GM21723 (cell line): ENCODE measurements around the gene SGMS1.
A peak's percentile ranks its signal among the peaks of the same experiment; 100 is the strongest.

Experiments used
- ATAC-seq: cut with Tn5 transposase; IDR thresholded peaks from one replicate; pipeline ENCODE4 v1.9.1; 2021; ENCODE audit warnings: mild to moderate bottlenecking, moderate library complexity; ENCODE audit not compliant: unreplicated experiment

Gene SGMS1

GRCh38 chr10:50636618-50637579 is 13.1 kb upstream of the SGMS1 start:
- peak; percentile 96 for ATAC-seq

- no peak for ATAC-seq
These were observed 11.5 kb upstream of the SGMS1 start for GRCh38 chr10:50635286-50635685.

DNA sequence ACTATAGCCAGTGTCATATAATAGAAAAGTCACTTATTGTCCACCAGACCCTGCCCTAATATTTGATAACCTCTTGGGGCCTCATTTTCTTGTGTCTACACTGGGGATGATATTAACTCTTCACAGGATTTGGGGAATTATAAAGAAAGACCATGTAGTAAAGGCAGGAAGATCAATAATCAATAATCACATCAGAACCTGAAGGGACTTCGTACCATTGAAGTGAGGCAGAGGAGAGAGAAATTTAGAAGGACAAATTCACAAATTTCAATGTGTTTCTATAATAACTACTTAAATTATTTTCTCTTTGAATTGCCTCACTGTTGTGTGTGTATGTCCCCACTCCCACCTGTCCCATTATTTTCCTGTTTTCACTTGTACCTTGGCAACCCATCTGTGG is 10.7 kb upstream of the SGMS1 start:
- ATAC-seq = no peak

- no peak for ATAC-seq
These were observed 7.3 kb upstream of the SGMS1 start for GRCh38 chr10:50631052-50631451.

GRCh38 chr10:50629495-50630122 is 5.9 kb upstream of the SGMS1 start:
- no peak for ATAC-seq

GRCh38 chr10:50627896-50628295 is 4.1 kb upstream of the SGMS1 start:
- no peak for ATAC-seq

- no peak for ATAC-seq
These were observed 3.7 kb upstream of the SGMS1 start for GRCh38 chr10:50627443-50627842.

DNA sequence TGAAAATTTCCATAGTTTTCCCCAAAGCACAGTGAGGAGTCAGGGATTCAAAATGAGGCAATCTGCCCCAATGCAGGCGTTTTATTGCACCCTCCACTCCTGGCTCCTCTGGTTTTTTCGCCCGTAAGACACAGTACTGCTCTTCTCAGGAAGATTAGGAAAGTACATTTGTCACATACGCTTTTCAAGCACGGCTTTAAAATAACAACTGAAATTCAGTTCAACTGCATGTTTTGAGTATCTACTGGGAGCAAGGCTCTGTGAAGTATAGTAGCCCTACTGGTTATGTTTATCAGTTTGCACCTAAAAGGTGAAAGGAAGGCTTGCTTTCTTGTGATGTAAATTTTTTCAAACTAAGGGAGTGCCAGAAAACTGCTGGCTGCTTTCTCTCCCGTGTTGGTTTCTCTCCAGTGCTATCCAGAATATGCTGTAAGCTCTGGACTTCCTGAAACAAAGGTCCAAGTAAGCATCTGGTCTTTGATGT is 1.9 kb upstream of the SGMS1 start:
- no peak for ATAC-seq

GRCh38 chr10:50624866-50625501 is 1.2 kb upstream of the SGMS1 start:
- ATAC-seq = peak; percentile 48

GRCh38 chr10:50624413-50624865 is 683 bp upstream of the SGMS1 start:
- ATAC-seq = peak; percentile 56

GRCh38 chr10:50622706-50623662 is 772 bp downstream of the SGMS1 start:
- ATAC-seq = peak; percentile 14

DNA sequence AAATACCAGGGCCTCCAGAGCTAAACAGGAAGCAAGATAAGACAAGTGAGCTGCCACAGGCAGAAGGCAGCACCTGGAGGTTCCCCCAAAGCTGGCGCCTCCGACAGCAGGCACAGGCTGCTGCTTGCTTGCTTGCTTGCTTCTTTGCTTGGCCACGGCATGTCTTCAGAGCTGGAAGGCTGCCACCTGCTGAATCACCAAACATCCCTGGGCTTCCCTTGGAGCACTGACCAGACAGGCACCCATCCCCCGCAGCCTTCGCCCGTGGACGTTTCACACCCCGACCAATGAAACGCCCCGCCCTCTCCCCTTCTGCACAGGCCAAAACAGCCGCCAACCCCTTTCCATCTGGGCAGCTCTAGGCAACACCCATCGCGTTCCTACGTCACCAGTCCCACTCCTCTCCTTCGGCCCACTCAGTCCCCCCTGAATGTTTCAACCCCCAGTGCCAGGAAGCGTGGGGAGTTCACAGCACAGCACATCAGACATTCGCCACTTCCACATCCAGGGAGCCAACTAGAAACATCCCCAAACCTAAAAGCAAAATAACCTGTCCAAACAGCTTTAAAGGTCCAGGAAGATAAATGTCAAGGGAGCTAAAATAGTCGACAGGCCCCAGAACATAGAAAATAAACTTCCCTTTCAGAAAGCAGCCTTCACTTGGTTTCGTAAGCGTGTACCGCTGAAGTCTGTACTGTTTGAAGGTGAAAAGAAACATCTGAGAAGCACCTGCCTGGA is 1.6 kb downstream of the SGMS1 start:
- ATAC-seq = peak; percentile 31

GRCh38 chr10:50620899-50621298 is 2.9 kb downstream of the SGMS1 start:
- no peak for ATAC-seq

DNA sequence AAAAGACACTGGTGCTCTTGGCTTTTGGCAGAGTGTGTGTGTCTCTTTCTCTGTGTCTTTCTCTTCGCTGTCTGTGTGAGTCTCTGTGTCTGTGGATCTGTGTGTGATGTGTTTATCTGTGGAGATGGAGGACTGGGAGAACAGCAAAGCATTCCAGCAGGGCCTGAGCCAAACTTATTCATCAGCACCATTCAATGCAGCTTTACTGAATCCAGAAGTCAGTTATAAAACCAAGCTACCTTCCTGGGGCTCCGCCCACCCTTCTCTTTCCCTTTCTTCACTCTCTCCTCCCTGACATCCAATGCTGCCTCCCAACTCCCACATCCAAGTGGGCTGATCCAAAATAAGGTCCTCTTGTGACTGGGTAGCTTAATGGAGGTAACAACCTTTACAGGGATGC is 3.9 kb downstream of the SGMS1 start:
- ATAC-seq = no peak

DNA sequence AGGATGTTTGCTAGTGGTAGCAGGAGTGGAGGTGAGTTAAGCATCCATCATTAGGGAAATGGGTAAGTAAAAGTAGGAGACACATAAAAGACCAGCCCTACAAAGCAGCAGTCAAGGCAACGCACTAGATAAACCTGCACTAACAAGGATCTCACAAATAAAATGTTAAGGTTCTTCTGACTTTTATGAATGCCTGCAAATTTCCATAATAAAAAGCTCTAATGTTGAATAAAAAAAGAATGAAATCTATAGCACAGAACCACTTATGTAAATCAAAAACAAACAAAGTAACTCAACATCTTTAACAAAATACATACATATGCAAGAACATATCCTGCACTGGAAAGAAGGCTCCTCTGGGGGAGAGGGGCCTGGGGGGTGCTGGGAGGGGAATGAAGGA is 4.6 kb downstream of the SGMS1 start:
- ATAC-seq = no peak

DNA sequence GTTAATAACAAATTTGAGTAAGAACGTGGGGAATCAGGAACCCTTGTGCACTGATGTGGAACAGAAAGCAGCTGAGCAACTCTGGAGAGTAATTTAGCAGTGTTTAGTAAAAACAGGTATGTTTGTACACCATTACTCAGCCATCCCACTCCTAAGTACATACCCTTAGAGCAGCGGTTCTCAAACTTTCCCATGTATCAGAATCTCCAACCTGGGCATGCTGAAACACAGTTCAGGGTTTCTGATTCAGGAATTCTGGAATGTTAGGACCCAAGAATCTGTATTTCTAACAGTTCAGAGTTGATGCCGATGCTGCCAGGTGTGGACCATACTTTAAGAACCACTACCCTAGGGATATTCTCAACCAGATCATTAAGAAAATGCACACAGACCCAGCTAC is 5.1 kb downstream of the SGMS1 start:
- ATAC-seq = no peak

- no peak for ATAC-seq
These were observed 8.1 kb downstream of the SGMS1 start for GRCh38 chr10:50615658-50616057.

DNA sequence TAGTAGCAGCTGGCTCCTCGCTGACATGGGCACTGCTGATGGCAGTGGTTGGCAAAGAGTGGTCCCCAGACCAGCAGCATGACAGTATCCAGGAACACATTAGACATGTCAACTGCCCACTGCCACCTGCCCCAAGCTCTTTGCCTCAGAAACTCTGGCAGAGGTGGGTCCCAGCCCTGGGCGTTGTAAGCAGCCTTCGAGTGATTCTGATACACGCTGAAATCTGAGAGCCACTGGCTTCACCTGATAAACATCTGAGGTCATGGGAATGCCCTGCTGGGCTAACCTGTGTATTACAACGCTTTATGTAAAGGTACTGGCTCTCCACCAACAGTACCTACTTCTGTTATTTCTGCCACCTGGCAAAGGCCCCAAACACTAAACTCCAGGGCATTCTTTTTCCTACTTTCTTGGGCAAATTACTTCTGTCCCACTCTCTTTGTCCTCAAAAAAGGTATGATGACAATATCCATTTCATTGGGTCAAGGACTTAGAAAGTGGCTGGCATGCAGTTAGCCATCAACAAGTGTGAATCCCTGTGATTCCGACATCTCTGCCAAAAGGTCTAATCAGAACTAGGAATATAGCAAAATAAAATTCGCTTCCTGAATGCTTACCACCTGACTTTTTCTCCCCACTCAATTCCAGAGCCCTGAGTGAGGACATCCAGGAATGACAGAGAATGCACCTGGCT is 9.2 kb downstream of the SGMS1 start:
- ATAC-seq = peak; percentile 58
